ENCODE measurements around the gene TMEM203.

Gene TMEM203

GRCh38 chr9:137233143-137233980 lies 27.9 kb upstream of the TMEM203 start:
- no peak overlapping the region for H3K4me3 ChIP-seq (replicated peaks; ENCODE audit: low read depth, low read length)
- no peak for DNase-seq (ENCODE audit: extremely low read depth, insufficient read length)
- no peaks in the 10 kb centered on the region for H3K36me3 ChIP-seq (ENCODE audit: control insufficient read depth, insufficient read depth, low read length)
- H3K27me3 ChIP-seq (replicated peaks; ENCODE audit: control insufficient read depth, insufficient read depth, low read length): no peaks in the 10 kb centered on the region; the same call in 1 of the 2 replicates
- TF ChIP-seq CTCF (IDR thresholded peaks at IDR 0.05; ENCODE audit: insufficient read depth, low read length, poor library complexity, severe bottlenecking): no peak

- TF ChIP-seq CTCF (IDR thresholded peaks at IDR 0.05; ENCODE audit: insufficient read depth, low read length, poor library complexity, severe bottlenecking): no peak
- no peaks in the 10 kb centered on the region for H3K36me3 ChIP-seq (ENCODE audit: control insufficient read depth, insufficient read depth, low read length)
- H3K27me3 ChIP-seq (replicated peaks; ENCODE audit: control insufficient read depth, insufficient read depth, low read length): no peaks in the 10 kb centered on the region; the same call in 1 of the 2 replicates
- no peak for DNase-seq (ENCODE audit: extremely low read depth, insufficient read length)
- no peak overlapping the region for H3K4me3 ChIP-seq (replicated peaks; ENCODE audit: low read depth, low read length)
Measured at GRCh38 chr9:137232510-137232909, 27.1 kb upstream of the TMEM203 start.

- Histone ChIP-seq H3K36me3 (ENCODE audit: control insufficient read depth, insufficient read depth, low read length) (no peaks in the 10 kb centered on the region), H3K27me3 (replicated peaks; ENCODE audit: control insufficient read depth, insufficient read depth, low read length) (no peaks in the 10 kb centered on the region; the same call in 1 of the 2 replicates), H3K4me3 (replicated peaks; ENCODE audit: low read depth, low read length) (no peak overlapping the region)
- TF ChIP-seq CTCF (IDR thresholded peaks at IDR 0.05; ENCODE audit: insufficient read depth, low read length, poor library complexity, severe bottlenecking): no peak
- no peak for DNase-seq (ENCODE audit: extremely low read depth, insufficient read length)
Measured at GRCh38 chr9:137232101-137232500, 26.7 kb upstream of the TMEM203 start.

- H3K36me3 ChIP-seq (ENCODE audit: control insufficient read depth, insufficient read depth, low read length): no peaks in the 10 kb centered on the region
- no peak overlapping the region for H3K4me3 ChIP-seq (replicated peaks; ENCODE audit: low read depth, low read length)
- no peak for DNase-seq (ENCODE audit: extremely low read depth, insufficient read length)
- H3K27me3 ChIP-seq (replicated peaks; ENCODE audit: control insufficient read depth, insufficient read depth, low read length): no peaks in the 10 kb centered on the region; the same call in 1 of the 2 replicates
- no peak for TF ChIP-seq CTCF (IDR thresholded peaks at IDR 0.05; ENCODE audit: insufficient read depth, low read length, poor library complexity, severe bottlenecking)
Measured at GRCh38 chr9:137231372-137232039, 26.1 kb upstream of the TMEM203 start.

GRCh38 chr9:137230705-137231371 lies 25.4 kb upstream of the TMEM203 start, which contains the start of gene SLC34A3:
TSS of gene SLC34A3 (plus strand) at chr9:137230901. CDS start at chr9:137231703, 802 bp downstream.
- no peak for TF ChIP-seq CTCF (IDR thresholded peaks at IDR 0.05; ENCODE audit: insufficient read depth, low read length, poor library complexity, severe bottlenecking)
- Histone ChIP-seq H3K27me3 (replicated peaks; ENCODE audit: control insufficient read depth, insufficient read depth, low read length) (no peaks in the 10 kb centered on the region; the same call in 1 of the 2 replicates), H3K4me3 (replicated peaks; ENCODE audit: low read depth, low read length) (no peak within 1 kb of the TSS), H3K36me3 (ENCODE audit: control insufficient read depth, insufficient read depth, low read length) (no peaks in the 10 kb centered on the region)
- no peak for DNase-seq (ENCODE audit: extremely low read depth, insufficient read length)
